Trophoblast cell (in vitro differentiated cells and primary cell): Measurements from ENCODE around the gene UPP1.

ENCODE experiments used
- DNase-seq, 2 donors: peaks; one replicate each; pipeline ENCODE4 v3.0.0-alpha.2; 2016
- H2AFZ ChIP-seq: 2 replicates; pipeline ENCODE4 v1.6.1; 2013; ENCODE audit warnings: low read length, moderate library complexity, mild to moderate bottlenecking; ENCODE audit not compliant: insufficient read depth, poor library complexity
- H2AK5ac ChIP-seq: 2 replicates; pipeline ENCODE4 v1.6.1; 2013; ENCODE audit warnings: mild to moderate bottlenecking, low read length
- H2BK120ac ChIP-seq: 2 replicates; pipeline ENCODE4 v1.6.1; 2013; ENCODE audit warnings: low read length, mild to moderate bottlenecking, moderate library complexity; ENCODE audit not compliant: insufficient read depth, poor library complexity
- H2BK12ac ChIP-seq: 2 replicates; pipeline ENCODE4 v1.6.1; 2013; ENCODE audit warnings: mild to moderate bottlenecking, low read length, moderate library complexity
- H2BK5ac ChIP-seq: 2 replicates; pipeline ENCODE4 v1.6.1; 2013; ENCODE audit warnings: low read length, low read depth, moderate library complexity, mild to moderate bottlenecking; ENCODE audit not compliant: poor library complexity
- H3K14ac ChIP-seq: 2 replicates; pipeline ENCODE4 v1.6.1; 2013; ENCODE audit warnings: mild to moderate bottlenecking, low read length
- H3K18ac ChIP-seq: 2 replicates; pipeline ENCODE4 v1.6.1; 2013; ENCODE audit warnings: mild to moderate bottlenecking, low read length
- H3K23ac ChIP-seq: 2 replicates; pipeline ENCODE4 v1.6.1; 2013; ENCODE audit warnings: low read length
- H3K27ac ChIP-seq: 2 replicates; pipeline ENCODE4 v1.5.1; 2013; ENCODE audit warnings: low read depth, mild to moderate bottlenecking, inconsistent platforms, low read length, moderate library complexity
- H3K27me3 ChIP-seq: 2 replicates; pipeline ENCODE4 v1.6.1; 2013; ENCODE audit warnings: inconsistent platforms, mild to moderate bottlenecking, low read length, moderate library complexity; ENCODE audit not compliant: insufficient read depth
- H3K36me3 ChIP-seq, 2 experiments: 1 replicate in 1 of 2; 2 replicates in 1 of 2; pipeline ENCODE4 v1.6.1; 2013; ENCODE audit warnings: low read length in 2 of 2, mild to moderate bottlenecking in 2 of 2, moderate library complexity in 1 of 2; ENCODE audit not compliant: insufficient read depth in 2 of 2, control insufficient read depth in 1 of 2
- H3K4ac ChIP-seq: 2 replicates; pipeline ENCODE4 v1.6.1; 2013; ENCODE audit warnings: low read depth, mild to moderate bottlenecking, low read length, moderate library complexity
- H3K4me1 ChIP-seq, 2 experiments: 1 replicate in 1 of 2; 2 replicates in 1 of 2; pipeline ENCODE4 v1.6.1; 2013; ENCODE audit warnings: low read length in 2 of 2, mild to moderate bottlenecking in 2 of 2, moderate library complexity in 1 of 2; ENCODE audit not compliant: insufficient read depth in 2 of 2, control insufficient read depth in 1 of 2
- H3K4me2 ChIP-seq: 2 replicates; pipeline ENCODE4 v1.6.1; 2013; ENCODE audit warnings: inconsistent platforms, mild to moderate bottlenecking, low read length, moderate library complexity
- H3K4me3 ChIP-seq: 2 replicates; pipeline ENCODE4 v1.5.1; 2013; ENCODE audit warnings: mild to moderate bottlenecking, low read depth, low read length, inconsistent platforms
- H3K79me1 ChIP-seq: one replicate; pipeline ENCODE4 v1.6.1; 2013; ENCODE audit warnings: low read length
- H3K79me2 ChIP-seq: 2 replicates; pipeline ENCODE4 v1.6.1; 2013; ENCODE audit warnings: low read length, mild to moderate bottlenecking; ENCODE audit not compliant: control insufficient read depth, insufficient read depth, poor library complexity
- H3K9ac ChIP-seq: 2 replicates; pipeline ENCODE4 v1.6.1; 2013; ENCODE audit warnings: mild to moderate bottlenecking, low read length
- H3K9me3 ChIP-seq: 2 replicates; pipeline ENCODE4 v1.6.1; 2013; ENCODE audit warnings: low read depth, mild to moderate bottlenecking, control low read depth, inconsistent platforms, low read length; ENCODE audit not compliant: insufficient read depth
- H4K12ac ChIP-seq: 2 replicates; pipeline ENCODE4 v1.6.1; 2013; ENCODE audit warnings: low read depth, mild to moderate bottlenecking, low read length, moderate library complexity
- H4K8ac ChIP-seq: 2 replicates; pipeline ENCODE4 v1.6.1; 2013; ENCODE audit warnings: low read depth, mild to moderate bottlenecking, low read length, moderate library complexity
- H4K91ac ChIP-seq: one replicate; pipeline ENCODE4 v1.6.1; 2013; ENCODE audit warnings: low read depth, mild to moderate bottlenecking, low read length, moderate library complexity
- WGBS: extraction: QIAGEN DNeasy Blood & Tissue Kit; methylation state at CpG from one replicate; pipeline ENCODE4 v1.1.7; 2013; ENCODE audit warnings: missing lambda C conversion rate; ENCODE audit not compliant: insufficient read length, insufficient coverage; ENCODE audit errors: extremely low coverage; 5-methylcytosine and 5-hydroxymethylcytosine counted together

UPP1 gene

GRCh38 chr7:48101352-48101751 is 12.3 kb downstream of the UPP1 start:
- no peak overlapping the region for H3K14ac ChIP-seq
- no peak overlapping the region for H3K4me2 ChIP-seq
- no peak overlapping the region for H2BK120ac ChIP-seq
- no peak overlapping the region for H2BK12ac ChIP-seq
- no peak overlapping the region for H3K9ac ChIP-seq
- no peak for DNase-seq
- H2AK5ac ChIP-seq, result no peak overlapping the region
- no CpG with 5 or more reads among the region's 8 CpGs for WGBS
- no peak overlapping the region for H3K27ac ChIP-seq
- peaks cover 47 to 68% of the 10 kb centered on the region in 2 experiments for H3K36me3 ChIP-seq
- H3K79me1 ChIP-seq, result no peaks in the 10 kb centered on the region
- H3K4me1 ChIP-seq, result peaks cover 2 to 4% of the 10 kb centered on the region in 2 experiments
- no peak overlapping the region for H4K91ac ChIP-seq
- H2BK5ac ChIP-seq, result no peak overlapping the region
- peak overlapping the region; percentile 29 for H3K18ac ChIP-seq
- no peaks in the 10 kb centered on the region for H3K27me3 ChIP-seq
- no peak overlapping the region for H3K23ac ChIP-seq
- H3K4me3 ChIP-seq, result no peak overlapping the region
- H3K4ac ChIP-seq, result no peak overlapping the region
- no peaks in the 10 kb centered on the region for H3K9me3 ChIP-seq
- H4K12ac ChIP-seq, result no peak overlapping the region
- H2AFZ ChIP-seq, result no peak overlapping the region
- H4K8ac ChIP-seq, result no peak overlapping the region
- no peaks in the 10 kb centered on the region for H3K79me2 ChIP-seq

- no CpG with 5 or more reads among the region's 4 CpGs for WGBS
- H3K4me2 ChIP-seq, result no peak overlapping the region
- peaks cover 46 to 69% of the 10 kb centered on the region in 2 experiments for H3K36me3 ChIP-seq
Measured at GRCh38 chr7:48101968-48102367, 12.9 kb downstream of the UPP1 start.

GRCh38 chr7:48102530-48102929 is 13.5 kb downstream of the UPP1 start:
- Histone ChIP-seq H2AFZ (no peak overlapping the region), H3K27me3 (no peaks in the 10 kb centered on the region), H4K12ac (no peak overlapping the region), H3K18ac (no peak overlapping the region), H3K79me2 (no peaks in the 10 kb centered on the region), H2BK12ac (no peak overlapping the region), H3K14ac (no peak overlapping the region), H3K4me2 (no peak overlapping the region), H2BK120ac (no peak overlapping the region), H3K4me3 (no peak overlapping the region), H3K9ac (no peak overlapping the region), H2BK5ac (no peak overlapping the region), H4K8ac (no peak overlapping the region), H3K27ac (no peak overlapping the region), H3K4me1 (peaks cover 2 to 4% of the 10 kb centered on the region in 2 experiments), H3K36me3 (peaks cover 49 to 72% of the 10 kb centered on the region in 2 experiments), H3K9me3 (no peaks in the 10 kb centered on the region), H3K4ac (no peak overlapping the region), H4K91ac (no peak overlapping the region), H3K79me1 (no peaks in the 10 kb centered on the region), H3K23ac (no peak overlapping the region), H2AK5ac (no peak overlapping the region)
- no CpG with 5 or more reads among the region's 4 CpGs for WGBS
- DNase-seq, result no peak

More at GRCh38 chr7:48101968-48102367, 12.9 kb downstream of the UPP1 start:
- H3K23ac ChIP-seq, result no peak overlapping the region
- no peak overlapping the region for H3K27ac ChIP-seq
- H2AFZ ChIP-seq, result no peak overlapping the region
- no peak overlapping the region for H2BK12ac ChIP-seq
- H3K9me3 ChIP-seq, result no peaks in the 10 kb centered on the region
- H3K4ac ChIP-seq, result no peak overlapping the region
- H2AK5ac ChIP-seq, result no peak overlapping the region
- peaks cover 2 to 4% of the 10 kb centered on the region in 2 experiments for H3K4me1 ChIP-seq
- no peak overlapping the region for H4K91ac ChIP-seq
- H3K27me3 ChIP-seq, result no peaks in the 10 kb centered on the region
- H3K79me2 ChIP-seq, result no peaks in the 10 kb centered on the region
- DNase-seq, result no peak
- H3K4me3 ChIP-seq, result no peak overlapping the region
- H3K14ac ChIP-seq, result no peak overlapping the region
- H3K18ac ChIP-seq, result no peak overlapping the region
- no peak overlapping the region for H2BK5ac ChIP-seq
- no peak overlapping the region for H3K9ac ChIP-seq
- no peak overlapping the region for H2BK120ac ChIP-seq
- no peaks in the 10 kb centered on the region for H3K79me1 ChIP-seq
- H4K12ac ChIP-seq, result no peak overlapping the region
- no peak overlapping the region for H4K8ac ChIP-seq

GRCh38 chr7:48105045-48105444 is 16.0 kb downstream of the UPP1 start:
- H2AK5ac ChIP-seq, result no peak overlapping the region
- no peak overlapping the region for H3K9ac ChIP-seq
- H4K8ac ChIP-seq, result no peak overlapping the region
- H4K12ac ChIP-seq, result no peak overlapping the region
- no peaks in the 10 kb centered on the region for H3K27me3 ChIP-seq
- no peak overlapping the region for H3K4ac ChIP-seq
- peaks cover 57 to 72% of the 10 kb centered on the region in 2 experiments for H3K36me3 ChIP-seq
- no peak for DNase-seq
- H3K27ac ChIP-seq, result no peak overlapping the region
- no peaks in the 10 kb centered on the region for H3K79me1 ChIP-seq
- no peak overlapping the region for H3K18ac ChIP-seq
- H2AFZ ChIP-seq, result no peak overlapping the region
- H2BK12ac ChIP-seq, result no peak overlapping the region
- H2BK120ac ChIP-seq, result no peak overlapping the region
- H3K4me2 ChIP-seq, result no peak overlapping the region
- no peaks in the 10 kb centered on the region for H3K79me2 ChIP-seq
- no peaks in the 10 kb centered on the region for H3K4me1 ChIP-seq
- no peak overlapping the region for H3K23ac ChIP-seq
- no peak overlapping the region for H2BK5ac ChIP-seq
- no peaks in the 10 kb centered on the region for H3K9me3 ChIP-seq
- H3K4me3 ChIP-seq, result no peak overlapping the region
- no peak overlapping the region for H3K14ac ChIP-seq
- WGBS, result no CpG with 5 or more reads among the region's 5 CpGs
- no peak overlapping the region for H4K91ac ChIP-seq
